Neural progenitor cell (in vitro differentiated cells): ENCODE measurements around the gene OR51T1. TPM values are rescaled to one million over a fixed set of nuclear protein-coding genes. Genes with fewer than 3 reads are reported as not detected.

Experiments
- DNase-seq: peaks from one replicate; pipeline ENCODE4 v3.0.0-alpha.2; 2016; ENCODE audit warnings: low spot score
- H2AFZ ChIP-seq: fragments of 200-600 bp; sonication (generic); replicated peaks from 2 replicates; pipeline ENCODE4 v1.6.1; 2016; ENCODE audit warnings: antibody characterized with exemption
- H3F3A ChIP-seq: fragments of 200-600 bp; sonication (generic); 2 replicates; pipeline ENCODE4 v1.6.1; 2016; ENCODE audit warnings: antibody characterized with exemption, low read depth
- H3K27ac ChIP-seq: fragments of 200-600 bp; sonication (generic); 2 replicates; pipeline ENCODE4 v1.5.1; 2016; ENCODE audit warnings: mild to moderate bottlenecking
- H3K27me3 ChIP-seq: fragments of 200-600 bp; sonication (generic); 2 replicates; pipeline ENCODE4 v1.6.1; 2016; ENCODE audit warnings: mild to moderate bottlenecking, moderate library complexity
- H3K36me3 ChIP-seq: fragments of 200-600 bp; sonication (generic); 2 replicates; pipeline ENCODE4 v1.5.1; 2016
- H3K4me1 ChIP-seq: fragments of 200-600 bp; sonication (generic); 2 replicates; pipeline ENCODE4 v1.6.1; 2016; ENCODE audit warnings: mixed run types
- H3K4me2 ChIP-seq: fragments of 200-600 bp; sonication (generic); 2 replicates; pipeline ENCODE4 v1.6.1; 2016
- H3K4me3 ChIP-seq: fragments of 200-600 bp; sonication (generic); 2 replicates; pipeline ENCODE4 v1.5.1; 2016
- H3K79me2 ChIP-seq: fragments of 200-600 bp; sonication (generic); 2 replicates; pipeline ENCODE4 v1.6.1; 2016; ENCODE audit warnings: low read depth
- H3K9ac ChIP-seq: fragments of 200-600 bp; sonication (generic); 2 replicates; pipeline ENCODE4 v1.6.1; 2016
- H3K9me3 ChIP-seq: fragments of 200-600 bp; sonication (generic); 2 replicates; pipeline ENCODE4 v1.5.1; 2016; ENCODE audit warnings: low read depth
- H4K20me1 ChIP-seq: fragments of 200-600 bp; sonication (generic); 2 replicates; pipeline ENCODE4 v1.6.1; 2016; ENCODE audit warnings: low read depth
- H3K27ac Mint-ChIP-seq: 3 replicates; pipeline ENCODE4 v1.8.0; 2021; ENCODE audit warnings: mixed read lengths
- H3K27me3 Mint-ChIP-seq: 2 replicates; pipeline ENCODE4 v1.8.0; 2022; ENCODE audit warnings: low read depth, mild to moderate bottlenecking, inconsistent platforms, moderate library complexity, mixed read lengths; ENCODE audit not compliant: insufficient read depth
- H3K36me3 Mint-ChIP-seq: 3 replicates; pipeline ENCODE4 v1.8.0; 2021; ENCODE audit warnings: mixed read lengths
- H3K4me1 Mint-ChIP-seq: 3 replicates; pipeline ENCODE4 v1.8.0; 2021; ENCODE audit warnings: mixed read lengths
- H3K4me3 Mint-ChIP-seq: 3 replicates; pipeline ENCODE4 v1.8.0; 2021; ENCODE audit warnings: mild to moderate bottlenecking, moderate library complexity, mixed read lengths
- H3K9me3 Mint-ChIP-seq: 3 replicates; pipeline ENCODE4 v1.8.0; 2020; ENCODE audit warnings: mixed read lengths
- EZH2 ChIP-seq: fragments of 200-600 bp; sonication (generic); IDR thresholded peaks from 2 replicates; pipeline ENCODE4 v1.6.1; 2017; ENCODE audit warnings: antibody characterized with exemption, mild to moderate bottlenecking, moderate library complexity
- EZH2phosphoT487 ChIP-seq: fragments of 200-600 bp; sonication (generic); IDR thresholded peaks from 2 replicates; pipeline ENCODE4 v1.6.1; 2017; ENCODE audit warnings: antibody characterized with exemption
- total RNA-seq: library from RNA; depleted of rRNA; stranded (reverse); fragments of >200 nt; gene quantifications from 2 replicates; pipeline ENCODE4 v1.2.3, GENCODE V29; 2015; ENCODE audit warnings: low replicate concordance
- TF ChIP-seq, protein P1 (sequence below): fragments of 200-600 bp; sonication (generic); IDR thresholded peaks from 2 replicates; pipeline ENCODE4 v1.5.1; 2017; ENCODE audit warnings: antibody characterized with exemption, mild to moderate bottlenecking

OR51T1 gene, protein sequence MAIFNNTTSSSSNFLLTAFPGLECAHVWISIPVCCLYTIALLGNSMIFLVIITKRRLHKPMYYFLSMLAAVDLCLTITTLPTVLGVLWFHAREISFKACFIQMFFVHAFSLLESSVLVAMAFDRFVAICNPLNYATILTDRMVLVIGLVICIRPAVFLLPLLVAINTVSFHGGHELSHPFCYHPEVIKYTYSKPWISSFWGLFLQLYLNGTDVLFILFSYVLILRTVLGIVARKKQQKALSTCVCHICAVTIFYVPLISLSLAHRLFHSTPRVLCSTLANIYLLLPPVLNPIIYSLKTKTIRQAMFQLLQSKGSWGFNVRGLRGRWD
- not detected in 2 replicates for total RNA-seq

DNA sequence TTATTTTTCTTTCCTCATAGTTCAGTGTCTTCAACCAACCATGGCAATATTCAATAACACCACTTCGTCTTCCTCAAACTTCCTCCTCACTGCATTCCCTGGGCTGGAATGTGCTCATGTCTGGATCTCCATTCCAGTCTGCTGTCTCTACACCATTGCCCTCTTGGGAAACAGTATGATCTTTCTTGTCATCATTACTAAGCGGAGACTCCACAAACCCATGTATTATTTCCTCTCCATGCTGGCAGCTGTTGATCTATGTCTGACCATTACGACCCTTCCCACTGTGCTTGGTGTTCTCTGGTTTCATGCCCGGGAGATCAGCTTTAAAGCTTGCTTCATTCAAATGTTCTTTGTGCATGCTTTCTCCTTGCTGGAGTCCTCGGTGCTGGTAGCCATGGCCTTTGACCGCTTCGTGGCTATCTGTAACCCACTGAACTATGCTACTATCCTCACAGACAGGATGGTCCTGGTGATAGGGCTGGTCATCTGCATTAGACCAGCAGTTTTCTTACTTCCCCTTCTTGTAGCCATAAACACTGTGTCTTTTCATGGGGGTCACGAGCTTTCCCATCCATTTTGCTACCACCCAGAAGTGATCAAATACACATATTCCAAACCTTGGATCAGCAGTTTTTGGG is at the start of gene OR51T1:
TSS of gene OR51T1 (plus strand) at position 41 of the 641 bp plus-strand sequence. CDS start at position 41, 0 bp downstream.
- H2AFZ ChIP-seq = no peak within 1 kb of the TSS

DNA sequence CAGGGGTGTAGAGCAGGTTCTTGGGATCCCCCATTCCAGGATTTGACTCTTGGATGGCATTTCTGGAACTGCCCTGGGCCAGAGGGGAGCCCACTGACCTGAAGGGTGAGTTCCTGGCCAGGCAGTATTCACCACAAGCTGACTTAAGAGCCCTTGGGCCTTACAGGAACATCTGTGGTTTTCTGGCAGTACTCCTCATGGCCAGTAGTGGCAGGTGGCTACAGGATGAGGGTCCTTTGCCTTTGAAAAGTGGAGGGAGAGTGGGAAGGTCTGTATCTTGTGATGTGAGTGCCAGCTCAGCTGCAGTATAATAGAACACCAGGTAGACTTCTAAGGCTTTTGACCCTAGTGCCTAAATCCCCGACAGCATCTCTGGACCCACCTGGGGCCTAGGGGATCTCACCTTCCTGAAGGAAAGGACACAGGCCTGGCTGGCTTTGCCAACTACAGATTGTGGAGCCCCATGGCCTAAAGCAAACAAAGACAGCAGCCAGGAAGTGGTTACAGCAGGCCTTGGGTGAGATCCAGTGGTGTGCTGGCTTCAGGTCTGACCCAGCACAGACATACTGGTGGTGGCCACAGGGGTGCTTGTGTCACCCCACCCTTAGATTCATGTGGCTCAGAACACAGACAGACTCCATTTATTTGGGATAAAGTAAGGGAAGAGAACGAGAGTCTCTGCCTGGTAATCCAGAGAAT is 41.7 kb upstream of the OR51T1 start:
- H4K20me1 ChIP-seq = no peaks in the 10 kb centered on the region
- Mint-ChIP-seq H3K36me3 (no peaks in the 10 kb centered on the region), H3K27me3 (peaks cover 3% of the 10 kb centered on the region), H3K4me3 (no peak overlapping the region), H3K9me3 (peaks cover 2% of the 10 kb centered on the region), H3K4me1 (no peaks in the 10 kb centered on the region), H3K27ac (no peak overlapping the region)
- H3F3A ChIP-seq = no peaks in the 10 kb centered on the region
- H3K4me1 ChIP-seq = no peaks in the 10 kb centered on the region
- no peak overlapping the region for H2AFZ ChIP-seq
- H3K27ac ChIP-seq = no peak overlapping the region
- H3K4me2 ChIP-seq = no peak overlapping the region
- no peaks in the 10 kb centered on the region for H3K9me3 ChIP-seq
- H3K9ac ChIP-seq = no peak overlapping the region
- H3K79me2 ChIP-seq = no peaks in the 10 kb centered on the region
- TF ChIP-seq, protein P1, sequence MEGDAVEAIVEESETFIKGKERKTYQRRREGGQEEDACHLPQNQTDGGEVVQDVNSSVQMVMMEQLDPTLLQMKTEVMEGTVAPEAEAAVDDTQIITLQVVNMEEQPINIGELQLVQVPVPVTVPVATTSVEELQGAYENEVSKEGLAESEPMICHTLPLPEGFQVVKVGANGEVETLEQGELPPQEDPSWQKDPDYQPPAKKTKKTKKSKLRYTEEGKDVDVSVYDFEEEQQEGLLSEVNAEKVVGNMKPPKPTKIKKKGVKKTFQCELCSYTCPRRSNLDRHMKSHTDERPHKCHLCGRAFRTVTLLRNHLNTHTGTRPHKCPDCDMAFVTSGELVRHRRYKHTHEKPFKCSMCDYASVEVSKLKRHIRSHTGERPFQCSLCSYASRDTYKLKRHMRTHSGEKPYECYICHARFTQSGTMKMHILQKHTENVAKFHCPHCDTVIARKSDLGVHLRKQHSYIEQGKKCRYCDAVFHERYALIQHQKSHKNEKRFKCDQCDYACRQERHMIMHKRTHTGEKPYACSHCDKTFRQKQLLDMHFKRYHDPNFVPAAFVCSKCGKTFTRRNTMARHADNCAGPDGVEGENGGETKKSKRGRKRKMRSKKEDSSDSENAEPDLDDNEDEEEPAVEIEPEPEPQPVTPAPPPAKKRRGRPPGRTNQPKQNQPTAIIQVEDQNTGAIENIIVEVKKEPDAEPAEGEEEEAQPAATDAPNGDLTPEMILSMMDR = no peak
- TF ChIP-seq EZH2phosphoT487 = no peak
- no peak for TF ChIP-seq EZH2
- no peaks in the 10 kb centered on the region for H3K36me3 ChIP-seq
- no peaks in the 10 kb centered on the region for H3K27me3 ChIP-seq
- DNase-seq = no peak
- H3K4me3 ChIP-seq = no peak overlapping the region

More for the DNA sequence above, at the start of gene OR51T1:
- no peaks in the 10 kb centered on the region for H3K27me3 ChIP-seq
- no peak for DNase-seq
- peaks cover 2% of the 10 kb centered on the region for H3K36me3 ChIP-seq
- Mint-ChIP-seq H3K4me1 (peaks cover 10% of the 10 kb centered on the region), H3K36me3 (no peaks in the 10 kb centered on the region), H3K9me3 (no peaks in the 10 kb centered on the region), H3K27me3 (peaks cover 3% of the 10 kb centered on the region), H3K4me3 (no peak within 1 kb of the TSS), H3K27ac (no peak within 1 kb of the TSS)
- H3K27ac ChIP-seq = no peak within 1 kb of the TSS
- H3K4me1 ChIP-seq = no peaks in the 10 kb centered on the region
- no peak within 1 kb of the TSS for H3K4me3 ChIP-seq
- no peaks in the 10 kb centered on the region for H4K20me1 ChIP-seq
- no peak within 1 kb of the TSS for H3K4me2 ChIP-seq
- TF ChIP-seq EZH2 (no peak), EZH2phosphoT487 (no peak)
- TF ChIP-seq, protein P1 = no peak
- H3K9me3 ChIP-seq = no peaks in the 10 kb centered on the region
- H3F3A ChIP-seq = no peaks in the 10 kb centered on the region
- no peak within 1 kb of the TSS for H3K9ac ChIP-seq
- H3K79me2 ChIP-seq = no peaks in the 10 kb centered on the region

DNA sequence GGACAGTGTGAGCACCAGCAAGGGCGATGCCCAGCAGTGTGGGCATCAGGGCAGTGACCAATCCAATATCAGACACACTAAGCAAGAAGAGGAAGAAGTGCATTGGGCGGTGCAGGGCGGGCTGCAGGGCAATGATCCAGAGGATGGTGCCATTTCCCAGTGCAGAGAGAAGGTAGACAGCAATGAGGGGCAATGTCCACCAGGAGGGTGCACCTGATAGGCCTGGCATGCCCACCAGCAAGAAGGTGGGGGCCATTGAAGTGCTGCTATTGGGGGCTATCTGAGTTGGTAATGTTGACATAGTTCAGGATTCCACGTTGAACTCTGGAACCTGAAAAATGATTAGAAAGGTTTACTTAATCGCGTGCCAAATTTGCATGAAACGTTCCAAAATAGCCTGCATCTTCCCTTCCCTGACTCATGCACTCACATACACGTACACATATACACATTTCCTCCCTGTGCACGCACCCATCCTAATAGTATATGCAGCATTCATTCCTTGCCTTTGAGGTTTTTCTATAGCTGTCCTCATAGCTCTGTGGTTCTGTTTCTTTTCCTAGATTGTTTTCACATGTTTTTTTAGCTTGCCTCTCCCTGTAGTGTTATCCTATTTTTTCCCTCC is 32.7 kb upstream of the OR51T1 start, which contains the start of gene OR51S1:
TSS of gene OR51S1 (minus strand) at position 301 of the 625 bp plus-strand sequence. CDS start at position 301, 0 bp downstream.
- H3K27me3 Mint-ChIP-seq = no peaks in the 10 kb centered on the region
- TF ChIP-seq, protein P1 = no peak
- TF ChIP-seq EZH2phosphoT487 = no peak
- no peak for TF ChIP-seq EZH2
- no peaks in the 10 kb centered on the region for H3K9me3 ChIP-seq
- no peak within 1 kb of the TSS for H3K4me2 ChIP-seq
- H3K4me1 ChIP-seq = no peaks in the 10 kb centered on the region
- H2AFZ ChIP-seq = no peak within 1 kb of the TSS
- no peak for DNase-seq
- no peak within 1 kb of the TSS for H3K27ac Mint-ChIP-seq
- H3K4me3 ChIP-seq = no peak within 1 kb of the TSS
- no peaks in the 10 kb centered on the region for H4K20me1 ChIP-seq
- H3K9ac ChIP-seq = no peak within 1 kb of the TSS
- no peaks in the 10 kb centered on the region for H3K36me3 Mint-ChIP-seq
- H3K27me3 ChIP-seq = no peaks in the 10 kb centered on the region
- no peaks in the 10 kb centered on the region for H3K79me2 ChIP-seq
- no peaks in the 10 kb centered on the region for H3K4me1 Mint-ChIP-seq
- no peaks in the 10 kb centered on the region for H3K36me3 ChIP-seq
- no peaks in the 10 kb centered on the region for H3F3A ChIP-seq
- H3K9me3 Mint-ChIP-seq = no peaks in the 10 kb centered on the region
- H3K4me3 Mint-ChIP-seq = no peak within 1 kb of the TSS
- no peak within 1 kb of the TSS for H3K27ac ChIP-seq
